GM23338 (cell line): Measurements from ENCODE around the gene ECPAS. TPM values are rescaled to one million over a fixed set of nuclear protein-coding genes. Genes with fewer than 3 reads are reported as not detected.
A peak's percentile ranks its signal among the peaks of the same experiment; 100 is the strongest.

Experiments
- ATAC-seq: fragments of 200-7000 bp; cut with Tn5 transposase; 3 replicates; pipeline ENCODE4 v1.9.1; 2020
- DNase-seq: peaks from one replicate; pipeline ENCODE4 v3.0.0-alpha.2; 2015; ENCODE audit warnings: low spot score
- H2AFZ ChIP-seq: fragments of 200-600 bp; sonication (generic); 2 replicates; pipeline ENCODE4 v1.8.0; 2016; ENCODE audit warnings: antibody characterized with exemption, mild to moderate bottlenecking, moderate library complexity
- H3F3A ChIP-seq: fragments of 200-600 bp; sonication (generic); replicated peaks from 2 replicates; pipeline ENCODE4 v1.8.0; 2017; ENCODE audit warnings: antibody characterized with exemption, mixed run types, low read depth
- H3K27ac ChIP-seq: fragments of 200-600 bp; sonication (generic); 2 replicates; pipeline ENCODE4 v1.6.1; 2016; ENCODE audit warnings: low read depth
- H3K27me3 ChIP-seq: fragments of 200-600 bp; sonication (generic); 2 replicates; pipeline ENCODE4 v1.8.0; 2016; ENCODE audit warnings: mild to moderate bottlenecking, mixed run types, moderate library complexity; ENCODE audit not compliant: insufficient read depth
- H3K36me3 ChIP-seq: fragments of 200-600 bp; sonication (generic); 2 replicates; pipeline ENCODE4 v1.8.0; 2016; ENCODE audit warnings: mild to moderate bottlenecking; ENCODE audit not compliant: insufficient read depth
- H3K4me1 ChIP-seq: fragments of 200-600 bp; sonication (generic); 2 replicates; pipeline ENCODE4 v1.8.0; 2016; ENCODE audit warnings: mild to moderate bottlenecking, moderate library complexity; ENCODE audit not compliant: insufficient read depth
- H3K4me2 ChIP-seq: fragments of 200-600 bp; sonication (generic); 2 replicates; pipeline ENCODE4 v1.7.1; 2017; ENCODE audit warnings: mixed run types
- H3K4me3 ChIP-seq: fragments of 200-600 bp; sonication (generic); 2 replicates; pipeline ENCODE4 v1.6.1; 2016; ENCODE audit warnings: mixed run types
- H3K79me2 ChIP-seq: fragments of 200-600 bp; sonication (generic); replicated peaks from 2 replicates; pipeline ENCODE4 v1.8.0; 2017; ENCODE audit warnings: mild to moderate bottlenecking; ENCODE audit not compliant: insufficient read depth
- H3K9me2 ChIP-seq: fragments of 200-600 bp; sonication (generic); 2 replicates; pipeline ENCODE4 v1.8.0; 2017; ENCODE audit not compliant: insufficient read depth
- H4K20me1 ChIP-seq: fragments of 200-600 bp; sonication (generic); replicated peaks from 2 replicates; pipeline ENCODE4 v1.8.0; 2017; ENCODE audit warnings: mild to moderate bottlenecking; ENCODE audit not compliant: insufficient read depth
- H3K27ac Mint-ChIP-seq: 2 replicates; pipeline ENCODE4 v1.8.0; 2020; ENCODE audit warnings: inconsistent platforms, mild to moderate bottlenecking, moderate library complexity, mixed read lengths
- H3K27me3 Mint-ChIP-seq: 3 replicates; pipeline ENCODE4 v1.8.0; 2022; ENCODE audit warnings: low read depth, mild to moderate bottlenecking, moderate library complexity, mixed read lengths, inconsistent platforms; ENCODE audit not compliant: insufficient read depth, poor library complexity
- H3K36me3 Mint-ChIP-seq: 3 replicates; pipeline ENCODE4 v1.8.0; 2021; ENCODE audit warnings: low read depth, mild to moderate bottlenecking, inconsistent platforms, moderate library complexity, mixed read lengths
- H3K4me1 Mint-ChIP-seq: 3 replicates; pipeline ENCODE4 v1.8.0; 2020; ENCODE audit warnings: mild to moderate bottlenecking, inconsistent platforms, mixed read lengths
- H3K4me3 Mint-ChIP-seq: 3 replicates; pipeline ENCODE4 v1.8.0; 2021; ENCODE audit warnings: moderate library complexity, mild to moderate bottlenecking, inconsistent platforms, mixed read lengths
- H3K9me3 Mint-ChIP-seq: 3 replicates; pipeline ENCODE4 v1.8.0; 2020; ENCODE audit warnings: moderate library complexity, mild to moderate bottlenecking, inconsistent platforms, mixed read lengths
- CREB1 ChIP-seq: fragments of 250-450 bp; sonication (Bioruptor Pico); IDR thresholded peaks from 2 replicates; pipeline ENCODE4 v1.5.0; 2020; ENCODE audit warnings: low read depth, mild to moderate bottlenecking, moderate library complexity
- EZH2 ChIP-seq: fragments of 200-600 bp; sonication (generic); IDR thresholded peaks from one replicate; pipeline ENCODE4 v1.8.0; 2017; ENCODE audit warnings: antibody characterized with exemption, mild to moderate bottlenecking, low read depth; ENCODE audit not compliant: unreplicated experiment
- NANOG ChIP-seq: IDR thresholded peaks from 2 replicates; pipeline ENCODE4 v1.6.1; 2016; ENCODE audit warnings: antibody characterized with exemption, borderline replicate concordance
- POLR2AphosphoS5 ChIP-seq: IDR thresholded peaks from 2 replicates; pipeline ENCODE4 v1.6.1; 2016; ENCODE audit warnings: antibody characterized with exemption, low read depth
- STAT1 ChIP-seq: IDR thresholded peaks from one replicate; pipeline ENCODE4 v1.6.1; 2016; ENCODE audit warnings: antibody characterized with exemption; ENCODE audit not compliant: unreplicated experiment
- polyA plus RNA-seq: library from polyadenylated mRNA; unstranded; fragments of >200 nt; fragmentation: Nextera tagmentation; extraction: Ambion mirVana; gene quantifications from 2 replicates; pipeline ENCODE4 v1.2.1, GENCODE V29; 2016
- total RNA-seq: library from RNA; depleted of rRNA; stranded (reverse); fragments of >200 nt; shearing (Covaris generic); gene quantifications from 2 replicates; pipeline ENCODE4 v1.2.3, GENCODE V29; 2014
- TF ChIP-seq, protein P1 (sequence below): fragments of 250-450 bp; sonication (Bioruptor Pico); IDR thresholded peaks from 2 replicates; pipeline ENCODE4 v1.5.0; 2020; ENCODE audit warnings: mild to moderate bottlenecking, moderate library complexity
- TF ChIP-seq, protein P2 (sequence below): IDR thresholded peaks from one replicate; pipeline ENCODE4 v1.6.1; 2018; ENCODE audit warnings: antibody characterized with exemption; ENCODE audit not compliant: unreplicated experiment
- TF ChIP-seq, protein P3 (sequence below): IDR thresholded peaks from 2 replicates; pipeline ENCODE4 v1.6.1; 2016; ENCODE audit warnings: antibody characterized with exemption

ECPAS gene
- total and polyA plus RNA-seq, 2 experiments from 2014 or later: 51.4 to 104 TPM

DNA sequence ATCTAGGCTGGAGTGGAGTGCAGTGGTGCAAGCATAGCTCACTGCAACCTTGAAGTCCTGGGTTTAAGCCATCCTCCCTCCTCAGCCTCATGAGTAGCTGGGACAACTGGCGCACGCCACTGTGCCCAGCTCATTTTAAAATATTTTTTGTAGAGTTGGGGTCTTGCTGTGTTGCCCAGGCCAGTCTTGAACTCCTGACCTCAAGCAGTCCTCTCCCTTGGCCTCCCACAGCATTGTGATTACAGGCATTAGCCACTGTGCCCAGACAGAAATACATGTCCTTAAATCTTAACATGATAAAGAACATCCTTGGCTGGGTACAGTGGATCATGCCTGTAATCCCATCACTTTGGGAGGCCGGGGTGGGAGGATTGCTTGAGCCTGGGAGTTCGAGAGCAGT is 47.5 kb upstream of the ECPAS start (continued):
- TF ChIP-seq, protein P1, sequence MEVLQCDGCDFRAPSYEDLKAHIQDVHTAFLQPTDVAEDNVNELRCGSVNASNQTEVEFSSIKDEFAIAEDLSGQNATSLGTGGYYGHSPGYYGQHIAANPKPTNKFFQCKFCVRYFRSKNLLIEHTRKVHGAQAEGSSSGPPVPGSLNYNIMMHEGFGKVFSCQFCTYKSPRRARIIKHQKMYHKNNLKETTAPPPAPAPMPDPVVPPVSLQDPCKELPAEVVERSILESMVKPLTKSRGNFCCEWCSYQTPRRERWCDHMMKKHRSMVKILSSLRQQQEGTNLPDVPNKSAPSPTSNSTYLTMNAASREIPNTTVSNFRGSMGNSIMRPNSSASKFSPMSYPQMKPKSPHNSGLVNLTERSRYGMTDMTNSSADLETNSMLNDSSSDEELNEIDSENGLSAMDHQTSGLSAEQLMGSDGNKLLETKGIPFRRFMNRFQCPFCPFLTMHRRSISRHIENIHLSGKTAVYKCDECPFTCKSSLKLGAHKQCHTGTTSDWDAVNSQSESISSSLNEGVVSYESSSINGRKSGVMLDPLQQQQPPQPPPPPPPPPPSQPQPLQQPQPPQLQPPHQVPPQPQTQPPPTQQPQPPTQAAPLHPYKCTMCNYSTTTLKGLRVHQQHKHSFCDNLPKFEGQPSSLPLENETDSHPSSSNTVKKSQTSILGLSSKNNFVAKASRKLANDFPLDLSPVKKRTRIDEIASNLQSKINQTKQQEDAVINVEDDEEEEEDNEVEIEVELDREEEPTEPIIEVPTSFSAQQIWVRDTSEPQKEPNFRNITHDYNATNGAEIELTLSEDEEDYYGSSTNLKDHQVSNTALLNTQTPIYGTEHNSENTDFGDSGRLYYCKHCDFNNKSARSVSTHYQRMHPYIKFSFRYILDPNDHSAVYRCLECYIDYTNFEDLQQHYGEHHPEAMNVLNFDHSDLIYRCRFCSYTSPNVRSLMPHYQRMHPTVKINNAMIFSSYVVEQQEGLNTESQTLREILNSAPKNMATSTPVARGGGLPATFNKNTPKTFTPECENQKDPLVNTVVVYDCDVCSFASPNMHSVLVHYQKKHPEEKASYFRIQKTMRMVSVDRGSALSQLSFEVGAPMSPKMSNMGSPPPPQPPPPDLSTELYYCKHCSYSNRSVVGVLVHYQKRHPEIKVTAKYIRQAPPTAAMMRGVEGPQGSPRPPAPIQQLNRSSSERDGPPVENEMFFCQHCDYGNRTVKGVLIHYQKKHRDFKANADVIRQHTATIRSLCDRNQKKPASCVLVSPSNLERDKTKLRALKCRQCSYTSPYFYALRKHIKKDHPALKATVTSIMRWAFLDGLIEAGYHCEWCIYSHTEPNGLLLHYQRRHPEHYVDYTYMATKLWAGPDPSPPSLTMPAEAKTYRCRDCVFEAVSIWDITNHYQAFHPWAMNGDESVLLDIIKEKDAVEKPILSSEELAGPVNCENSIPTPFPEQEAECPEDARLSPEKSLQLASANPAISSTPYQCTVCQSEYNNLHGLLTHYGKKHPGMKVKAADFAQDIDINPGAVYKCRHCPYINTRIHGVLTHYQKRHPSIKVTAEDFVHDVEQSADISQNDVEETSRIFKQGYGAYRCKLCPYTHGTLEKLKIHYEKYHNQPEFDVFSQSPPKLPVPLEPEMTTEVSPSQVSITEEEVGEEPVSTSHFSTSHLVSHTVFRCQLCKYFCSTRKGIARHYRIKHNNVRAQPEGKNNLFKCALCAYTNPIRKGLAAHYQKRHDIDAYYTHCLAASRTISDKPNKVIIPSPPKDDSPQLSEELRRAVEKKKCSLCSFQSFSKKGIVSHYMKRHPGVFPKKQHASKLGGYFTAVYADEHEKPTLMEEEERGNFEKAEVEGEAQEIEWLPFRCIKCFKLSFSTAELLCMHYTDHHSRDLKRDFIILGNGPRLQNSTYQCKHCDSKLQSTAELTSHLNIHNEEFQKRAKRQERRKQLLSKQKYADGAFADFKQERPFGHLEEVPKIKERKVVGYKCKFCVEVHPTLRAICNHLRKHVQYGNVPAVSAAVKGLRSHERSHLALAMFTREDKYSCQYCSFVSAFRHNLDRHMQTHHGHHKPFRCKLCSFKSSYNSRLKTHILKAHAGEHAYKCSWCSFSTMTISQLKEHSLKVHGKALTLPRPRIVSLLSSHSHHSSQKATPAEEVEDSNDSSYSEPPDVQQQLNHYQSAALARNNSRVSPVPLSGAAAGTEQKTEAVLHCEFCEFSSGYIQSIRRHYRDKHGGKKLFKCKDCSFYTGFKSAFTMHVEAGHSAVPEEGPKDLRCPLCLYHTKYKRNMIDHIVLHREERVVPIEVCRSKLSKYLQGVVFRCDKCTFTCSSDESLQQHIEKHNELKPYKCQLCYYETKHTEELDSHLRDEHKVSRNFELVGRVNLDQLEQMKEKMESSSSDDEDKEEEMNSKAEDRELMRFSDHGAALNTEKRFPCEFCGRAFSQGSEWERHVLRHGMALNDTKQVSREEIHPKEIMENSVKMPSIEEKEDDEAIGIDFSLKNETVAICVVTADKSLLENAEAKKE: no peak

DNA sequence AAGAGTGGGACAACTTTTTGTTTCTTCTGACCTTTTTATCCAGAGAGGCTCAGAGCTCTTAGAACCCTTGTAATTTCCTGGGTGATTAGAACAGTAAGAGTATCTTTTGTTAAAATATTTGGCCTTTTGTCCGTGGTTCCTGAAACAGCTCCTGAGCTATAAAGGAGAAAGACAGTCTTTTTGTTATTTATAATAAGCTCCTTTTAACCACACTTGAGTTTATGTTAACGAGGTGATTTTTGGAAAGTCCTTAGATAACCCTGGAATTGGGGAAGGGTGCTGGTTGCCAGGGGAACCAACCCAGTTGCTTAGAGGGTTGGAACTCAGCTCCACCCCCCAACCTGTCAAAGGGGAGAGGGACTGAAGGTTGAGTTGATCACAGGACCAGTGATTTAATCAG is 45.6 kb upstream of the ECPAS start:
- Histone ChIP-seq H3K4me2 (peak overlapping the region; percentile 21), H3K4me3 (peak overlapping the region; percentile 21; the same call in 1 of the 2 replicates), H4K20me1 (no peaks in the 10 kb centered on the region), H3K79me2 (peaks cover 73% of the 10 kb centered on the region), H3K27me3 (no peaks in the 10 kb centered on the region), H3F3A (peaks cover 27% of the 10 kb centered on the region), H3K4me1 (peaks cover 48% of the 10 kb centered on the region), H3K36me3 (peaks cover 33% of the 10 kb centered on the region), H2AFZ (no peak overlapping the region), H3K27ac (peak overlapping the region; percentile 89), H3K9me2 (no peaks in the 10 kb centered on the region)
- H3K9me3 Mint-ChIP-seq: peaks cover 29% of the 10 kb centered on the region
- H3K4me1 Mint-ChIP-seq: peaks cover 51% of the 10 kb centered on the region
- peak overlapping the region; percentile 51 for H3K4me3 Mint-ChIP-seq
- H3K36me3 Mint-ChIP-seq: peaks cover 74% of the 10 kb centered on the region
- DNase-seq (peak; percentile 91), ATAC-seq (peak; percentile 70)
- H3K27ac Mint-ChIP-seq: peak overlapping the region; percentile 91
- peaks cover 11% of the 10 kb centered on the region for H3K27me3 Mint-ChIP-seq
- TF ChIP-seq, protein P2, sequence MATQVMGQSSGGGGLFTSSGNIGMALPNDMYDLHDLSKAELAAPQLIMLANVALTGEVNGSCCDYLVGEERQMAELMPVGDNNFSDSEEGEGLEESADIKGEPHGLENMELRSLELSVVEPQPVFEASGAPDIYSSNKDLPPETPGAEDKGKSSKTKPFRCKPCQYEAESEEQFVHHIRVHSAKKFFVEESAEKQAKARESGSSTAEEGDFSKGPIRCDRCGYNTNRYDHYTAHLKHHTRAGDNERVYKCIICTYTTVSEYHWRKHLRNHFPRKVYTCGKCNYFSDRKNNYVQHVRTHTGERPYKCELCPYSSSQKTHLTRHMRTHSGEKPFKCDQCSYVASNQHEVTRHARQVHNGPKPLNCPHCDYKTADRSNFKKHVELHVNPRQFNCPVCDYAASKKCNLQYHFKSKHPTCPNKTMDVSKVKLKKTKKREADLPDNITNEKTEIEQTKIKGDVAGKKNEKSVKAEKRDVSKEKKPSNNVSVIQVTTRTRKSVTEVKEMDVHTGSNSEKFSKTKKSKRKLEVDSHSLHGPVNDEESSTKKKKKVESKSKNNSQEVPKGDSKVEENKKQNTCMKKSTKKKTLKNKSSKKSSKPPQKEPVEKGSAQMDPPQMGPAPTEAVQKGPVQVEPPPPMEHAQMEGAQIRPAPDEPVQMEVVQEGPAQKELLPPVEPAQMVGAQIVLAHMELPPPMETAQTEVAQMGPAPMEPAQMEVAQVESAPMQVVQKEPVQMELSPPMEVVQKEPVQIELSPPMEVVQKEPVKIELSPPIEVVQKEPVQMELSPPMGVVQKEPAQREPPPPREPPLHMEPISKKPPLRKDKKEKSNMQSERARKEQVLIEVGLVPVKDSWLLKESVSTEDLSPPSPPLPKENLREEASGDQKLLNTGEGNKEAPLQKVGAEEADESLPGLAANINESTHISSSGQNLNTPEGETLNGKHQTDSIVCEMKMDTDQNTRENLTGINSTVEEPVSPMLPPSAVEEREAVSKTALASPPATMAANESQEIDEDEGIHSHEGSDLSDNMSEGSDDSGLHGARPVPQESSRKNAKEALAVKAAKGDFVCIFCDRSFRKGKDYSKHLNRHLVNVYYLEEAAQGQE: no peak
- TF ChIP-seq EZH2: no peak
- peak; percentile 99 for TF ChIP-seq NANOG
- TF ChIP-seq, protein P3, sequence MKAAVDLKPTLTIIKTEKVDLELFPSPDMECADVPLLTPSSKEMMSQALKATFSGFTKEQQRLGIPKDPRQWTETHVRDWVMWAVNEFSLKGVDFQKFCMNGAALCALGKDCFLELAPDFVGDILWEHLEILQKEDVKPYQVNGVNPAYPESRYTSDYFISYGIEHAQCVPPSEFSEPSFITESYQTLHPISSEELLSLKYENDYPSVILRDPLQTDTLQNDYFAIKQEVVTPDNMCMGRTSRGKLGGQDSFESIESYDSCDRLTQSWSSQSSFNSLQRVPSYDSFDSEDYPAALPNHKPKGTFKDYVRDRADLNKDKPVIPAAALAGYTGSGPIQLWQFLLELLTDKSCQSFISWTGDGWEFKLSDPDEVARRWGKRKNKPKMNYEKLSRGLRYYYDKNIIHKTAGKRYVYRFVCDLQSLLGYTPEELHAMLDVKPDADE: no peak
- TF ChIP-seq STAT1: no peak
- TF ChIP-seq CREB1 (CRISPR knock-in tag): no peak
- TF ChIP-seq POLR2AphosphoS5: no peak
